Neural progenitor cell (in vitro differentiated cells): ENCODE results near the gene ETV6. TPM values are rescaled to one million over a fixed set of nuclear protein-coding genes. Genes with fewer than 3 reads are reported as not detected.
A peak's percentile ranks its signal among the peaks of the same experiment; 100 is the strongest.

Experiments used
- DNase-seq: peaks from one replicate; pipeline ENCODE4 v3.0.0-alpha.2; 2016; ENCODE audit warnings: low spot score
- H2AFZ ChIP-seq: fragments of 200-600 bp; sonication (generic); replicated peaks from 2 replicates; pipeline ENCODE4 v1.6.1; 2016; ENCODE audit warnings: antibody characterized with exemption
- H3F3A ChIP-seq: fragments of 200-600 bp; sonication (generic); 2 replicates; pipeline ENCODE4 v1.6.1; 2016; ENCODE audit warnings: antibody characterized with exemption, low read depth
- H3K27ac ChIP-seq: fragments of 200-600 bp; sonication (generic); 2 replicates; pipeline ENCODE4 v1.5.1; 2016; ENCODE audit warnings: mild to moderate bottlenecking
- H3K27me3 ChIP-seq: fragments of 200-600 bp; sonication (generic); 2 replicates; pipeline ENCODE4 v1.6.1; 2016; ENCODE audit warnings: mild to moderate bottlenecking, moderate library complexity
- H3K36me3 ChIP-seq: fragments of 200-600 bp; sonication (generic); 2 replicates; pipeline ENCODE4 v1.5.1; 2016
- H3K4me1 ChIP-seq: fragments of 200-600 bp; sonication (generic); 2 replicates; pipeline ENCODE4 v1.6.1; 2016; ENCODE audit warnings: mixed run types
- H3K4me2 ChIP-seq: fragments of 200-600 bp; sonication (generic); 2 replicates; pipeline ENCODE4 v1.6.1; 2016
- H3K4me3 ChIP-seq: fragments of 200-600 bp; sonication (generic); 2 replicates; pipeline ENCODE4 v1.5.1; 2016
- H3K79me2 ChIP-seq: fragments of 200-600 bp; sonication (generic); 2 replicates; pipeline ENCODE4 v1.6.1; 2016; ENCODE audit warnings: low read depth
- H3K9ac ChIP-seq: fragments of 200-600 bp; sonication (generic); 2 replicates; pipeline ENCODE4 v1.6.1; 2016
- H3K9me3 ChIP-seq: fragments of 200-600 bp; sonication (generic); 2 replicates; pipeline ENCODE4 v1.5.1; 2016; ENCODE audit warnings: low read depth
- H4K20me1 ChIP-seq: fragments of 200-600 bp; sonication (generic); 2 replicates; pipeline ENCODE4 v1.6.1; 2016; ENCODE audit warnings: low read depth
- H3K27ac Mint-ChIP-seq: 3 replicates; pipeline ENCODE4 v1.8.0; 2021; ENCODE audit warnings: mixed read lengths
- H3K27me3 Mint-ChIP-seq: 2 replicates; pipeline ENCODE4 v1.8.0; 2022; ENCODE audit warnings: low read depth, mild to moderate bottlenecking, inconsistent platforms, moderate library complexity, mixed read lengths; ENCODE audit not compliant: insufficient read depth
- H3K36me3 Mint-ChIP-seq: 3 replicates; pipeline ENCODE4 v1.8.0; 2021; ENCODE audit warnings: mixed read lengths
- H3K4me1 Mint-ChIP-seq: 3 replicates; pipeline ENCODE4 v1.8.0; 2021; ENCODE audit warnings: mixed read lengths
- H3K4me3 Mint-ChIP-seq: 3 replicates; pipeline ENCODE4 v1.8.0; 2021; ENCODE audit warnings: mild to moderate bottlenecking, moderate library complexity, mixed read lengths
- H3K9me3 Mint-ChIP-seq: 3 replicates; pipeline ENCODE4 v1.8.0; 2020; ENCODE audit warnings: mixed read lengths
- CTCF ChIP-seq: fragments of 200-600 bp; sonication (generic); IDR thresholded peaks from 2 replicates; pipeline ENCODE4 v1.5.1; 2017; ENCODE audit warnings: antibody characterized with exemption, mild to moderate bottlenecking
- EZH2 ChIP-seq: fragments of 200-600 bp; sonication (generic); IDR thresholded peaks from 2 replicates; pipeline ENCODE4 v1.6.1; 2017; ENCODE audit warnings: antibody characterized with exemption, mild to moderate bottlenecking, moderate library complexity
- EZH2phosphoT487 ChIP-seq: fragments of 200-600 bp; sonication (generic); IDR thresholded peaks from 2 replicates; pipeline ENCODE4 v1.6.1; 2017; ENCODE audit warnings: antibody characterized with exemption
- total RNA-seq: library from RNA; depleted of rRNA; stranded (reverse); fragments of >200 nt; gene quantifications from 2 replicates; pipeline ENCODE4 v1.2.3, GENCODE V29; 2015; ENCODE audit warnings: low replicate concordance

The ETV6 gene
- total RNA-seq, 1 donor from 2014 or later = 6.2 TPM

GRCh38 chr12:11813438-11813813 is 164.0 kb downstream of the ETV6 start:
- TF ChIP-seq EZH2phosphoT487 (no peak), CTCF (no peak), EZH2 (no peak)
- H3K4me1 ChIP-seq = peaks cover 47% of the 10 kb centered on the region
- peaks cover 35% of the 10 kb centered on the region for H3F3A ChIP-seq
- no peaks in the 10 kb centered on the region for H3K36me3 ChIP-seq
- H3K27me3 Mint-ChIP-seq = peaks cover 7% of the 10 kb centered on the region
- H3K4me3 Mint-ChIP-seq = peak overlapping the region; percentile 74
- H2AFZ ChIP-seq = no peak overlapping the region
- H3K79me2 ChIP-seq = no peaks in the 10 kb centered on the region
- peaks cover 2% of the 10 kb centered on the region for H3K36me3 Mint-ChIP-seq
- H4K20me1 ChIP-seq = no peaks in the 10 kb centered on the region
- H3K4me1 Mint-ChIP-seq = peaks cover 55% of the 10 kb centered on the region
- peaks cover 2% of the 10 kb centered on the region for H3K9me3 Mint-ChIP-seq
- H3K27me3 ChIP-seq = no peaks in the 10 kb centered on the region
- DNase-seq = peak; percentile 16
- H3K9ac ChIP-seq = no peak overlapping the region
- H3K27ac ChIP-seq = peak overlapping the region; percentile 95
- H3K9me3 ChIP-seq = no peaks in the 10 kb centered on the region
- H3K4me3 ChIP-seq = peak overlapping the region; percentile 40
- H3K4me2 ChIP-seq = peak overlapping the region; percentile 83
- peak overlapping the region; percentile 95 for H3K27ac Mint-ChIP-seq

GRCh38 chr12:11814374-11814773 is 164.9 kb downstream of the ETV6 start:
- Histone ChIP-seq H3K4me1 (peaks cover 55% of the 10 kb centered on the region), H4K20me1 (no peaks in the 10 kb centered on the region), H2AFZ (no peak overlapping the region), H3K27me3 (no peaks in the 10 kb centered on the region), H3K4me2 (peak overlapping the region; percentile 83), H3F3A (peaks cover 35% of the 10 kb centered on the region), H3K4me3 (no peak overlapping the region), H3K9ac (no peak overlapping the region), H3K79me2 (no peaks in the 10 kb centered on the region), H3K9me3 (no peaks in the 10 kb centered on the region), H3K27ac (no peak overlapping the region), H3K36me3 (no peaks in the 10 kb centered on the region)
- TF ChIP-seq EZH2 (no peak), CTCF (no peak), EZH2phosphoT487 (no peak)
- Mint-ChIP-seq H3K27me3 (peaks cover 7% of the 10 kb centered on the region), H3K4me3 (no peak overlapping the region), H3K36me3 (no peaks in the 10 kb centered on the region), H3K9me3 (no peaks in the 10 kb centered on the region), H3K27ac (peak overlapping the region; percentile 46), H3K4me1 (peaks cover 55% of the 10 kb centered on the region)
- no peak for DNase-seq

GRCh38 chr12:11815397-11815796 is 165.9 kb downstream of the ETV6 start:
- no peaks in the 10 kb centered on the region for H3K9me3 Mint-ChIP-seq
- no peak overlapping the region for H3K27ac ChIP-seq
- no peak overlapping the region for H3K4me3 Mint-ChIP-seq
- H3K79me2 ChIP-seq = no peaks in the 10 kb centered on the region
- TF ChIP-seq EZH2phosphoT487 (no peak), CTCF (no peak), EZH2 (no peak)
- H2AFZ ChIP-seq = no peak overlapping the region
- H3F3A ChIP-seq = peaks cover 35% of the 10 kb centered on the region
- H3K4me1 Mint-ChIP-seq = peaks cover 55% of the 10 kb centered on the region
- H3K4me1 ChIP-seq = peaks cover 60% of the 10 kb centered on the region
- H4K20me1 ChIP-seq = no peaks in the 10 kb centered on the region
- no peak overlapping the region for H3K27ac Mint-ChIP-seq
- no peaks in the 10 kb centered on the region for H3K36me3 ChIP-seq
- no peak for DNase-seq
- H3K36me3 Mint-ChIP-seq = no peaks in the 10 kb centered on the region
- peaks cover 7% of the 10 kb centered on the region for H3K27me3 Mint-ChIP-seq
- H3K9me3 ChIP-seq = no peaks in the 10 kb centered on the region
- no peak overlapping the region for H3K4me2 ChIP-seq
- no peak overlapping the region for H3K9ac ChIP-seq
- H3K27me3 ChIP-seq = no peaks in the 10 kb centered on the region
- H3K4me3 ChIP-seq = no peak overlapping the region
